ENCODE results near the gene MORN3.
A peak's percentile ranks its signal among the peaks of the same experiment; 100 is the strongest.
"Not testable (repeated sequence)": the region's sequence is repeated elsewhere in the genome, so short reads cannot be mapped to it uniquely, and the experiment has no call there.

Gene MORN3

GRCh38 chr12:121669521-121669900, at the start of gene MORN3:
Gene MORN3, minus strand, starts transcription at chr12:121669654. Its CDS starts 171 bp downstream, at chr12:121669483.
- DNase-seq (ENCODE audit: low read depth) = no peak
- TF ChIP-seq CTCF (conservative IDR thresholded peaks at IDR 0.05; ENCODE audit: low read depth, low read length) = no peak
- no peak within 1 kb of the TSS for H3K4me3 ChIP-seq (ENCODE audit: low read length)

- DNase-seq (ENCODE audit: low read depth) = no peak
- TF ChIP-seq CTCF (conservative IDR thresholded peaks at IDR 0.05; ENCODE audit: low read depth, low read length) = no peak
Observed at GRCh38 chr12:121718653-121719239, 49.3 kb upstream of the MORN3 start.

GRCh38 chr12:121717041-121717699, 47.7 kb upstream of the MORN3 start:
- peak; percentile 58 for DNase-seq (ENCODE audit: low read depth)
- H3K4me3 ChIP-seq (ENCODE audit: low read length) = no peak overlapping the region
- TF ChIP-seq CTCF (conservative IDR thresholded peaks at IDR 0.05; ENCODE audit: low read depth, low read length) = no peak

More at GRCh38 chr12:121718653-121719239, 49.3 kb upstream of the MORN3 start:
- no peak overlapping the region for H3K4me3 ChIP-seq (ENCODE audit: low read length)

- no peak for TF ChIP-seq CTCF (conservative IDR thresholded peaks at IDR 0.05; ENCODE audit: low read depth, low read length)
Observed at GRCh38 chr12:121715862-121716435, 46.5 kb upstream of the MORN3 start.

GRCh38 chr12:121715055-121715454, 45.6 kb upstream of the MORN3 start:
- not testable (repeated sequence) for DNase-seq (ENCODE audit: low read depth); H3K4me3 ChIP-seq (ENCODE audit: low read length)

More at GRCh38 chr12:121715862-121716435, 46.5 kb upstream of the MORN3 start:
- H3K4me3 ChIP-seq (ENCODE audit: low read length) = no peak overlapping the region
- no peak for DNase-seq (ENCODE audit: low read depth)

- DNase-seq (ENCODE audit: low read depth) = no peak
- H3K4me3 ChIP-seq (ENCODE audit: low read length) = peak overlapping the region; percentile 86
Observed at GRCh38 chr12:121713793-121714192, 44.3 kb upstream of the MORN3 start.

More at GRCh38 chr12:121713793-121714192, 44.3 kb upstream of the MORN3 start:
- no peak for TF ChIP-seq CTCF (conservative IDR thresholded peaks at IDR 0.05; ENCODE audit: low read depth, low read length)

Measured in retinal pigment epithelial cell (primary cell).